Epithelial cell of proximal tubule (primary cell): ENCODE data around the gene GSC2. TPM values are rescaled to one million over a fixed set of nuclear protein-coding genes. Genes with fewer than 3 reads are reported as not detected.

Source experiments
- DNase-seq: peaks from one replicate; pipeline ENCODE4 v3.0.0-alpha.2; 2011; ENCODE audit warnings: low read depth
- H3K4me3 ChIP-seq: 2 replicates; pipeline ENCODE4 v1.5.1; 2011; ENCODE audit warnings: low read depth, mild to moderate bottlenecking, low read length
- CTCF ChIP-seq: conservative IDR thresholded peaks from 2 replicates; pipeline ENCODE4 v1.5.1; 2012; ENCODE audit warnings: low read depth, mild to moderate bottlenecking, low read length
- total RNA-seq: library from RNA; depleted of rRNA; stranded (reverse); fragments of >200 nt; gene quantifications from 2 replicates; pipeline ENCODE4 v1.2.3, GENCODE V29; 2015

Gene GSC2
- total RNA-seq, 1 donor from 2014 or later = not detected

GRCh38 chr22:19114984-19115552, 35.0 kb downstream of the GSC2 start:
- no peak for TF ChIP-seq CTCF
- H3K4me3 ChIP-seq = no peak overlapping the region
- DNase-seq = no peak

GRCh38 chr22:19113429-19113828, 36.7 kb downstream of the GSC2 start:
- TF ChIP-seq CTCF = no peak

GRCh38 chr22:19111584-19111983, 38.5 kb downstream of the GSC2 start:
- no peak overlapping the region for H3K4me3 ChIP-seq
- no peak for TF ChIP-seq CTCF
- DNase-seq = no peak

More at GRCh38 chr22:19113429-19113828, 36.7 kb downstream of the GSC2 start:
- no peak for DNase-seq
- no peak overlapping the region for H3K4me3 ChIP-seq

- no peak for TF ChIP-seq CTCF
- H3K4me3 ChIP-seq = no peak overlapping the region
- no peak for DNase-seq
These were observed 39.0 kb downstream of the GSC2 start for GRCh38 chr22:19111140-19111539.

- H3K4me3 ChIP-seq = no peak overlapping the region
- DNase-seq = no peak
- no peak for TF ChIP-seq CTCF
These were observed 39.4 kb downstream of the GSC2 start for GRCh38 chr22:19110646-19111045.

GRCh38 chr22:19110064-19110458, 40.0 kb downstream of the GSC2 start:
- no peak overlapping the region for H3K4me3 ChIP-seq
- DNase-seq = no peak
- TF ChIP-seq CTCF = no peak
